Liver (tissue), 3 donors: ENCODE results near the gene DCAF5.

Source experiments
- ATF3 ChIP-seq: IDR thresholded peaks from 2 replicates; pipeline ENCODE4 v1.6.1; 2016; ENCODE audit warnings: antibody characterized with exemption
- CTCF ChIP-seq: fragments of 150-350 bp; IDR thresholded peaks from 2 replicates; pipeline ENCODE4 v1.5.1; 2017; ENCODE audit warnings: improper control_type of control experiment, low read depth, low read length; ENCODE audit not compliant: missing input control
- GABPA ChIP-seq, 2 donors: IDR thresholded peaks in 1 of 2; conservative IDR thresholded peaks in 1 of 2; 2 replicates each; pipeline ENCODE4 v1.6.1; 2016; ENCODE audit warnings: antibody characterized with exemption in 2 of 2, mild to moderate bottlenecking in 1 of 2, moderate library complexity in 1 of 2
- JUND ChIP-seq, 2 donors: IDR thresholded peaks; 2 replicates each; pipeline ENCODE4 v1.6.1; 2016; ENCODE audit warnings: antibody characterized with exemption in 2 of 2
- MAX ChIP-seq: IDR thresholded peaks from 2 replicates; pipeline ENCODE4 v1.6.1; 2016; ENCODE audit warnings: antibody characterized with exemption
- RAD21 ChIP-seq, 2 donors: IDR thresholded peaks; 2 replicates each; pipeline ENCODE4 v1.6.1; 2016; ENCODE audit warnings: antibody characterized with exemption in 2 of 2, mild to moderate bottlenecking in 2 of 2
- RXRA ChIP-seq, 2 donors: IDR thresholded peaks; 2 replicates each; pipeline ENCODE4 v1.6.1; 2017 to 2018; ENCODE audit warnings: antibody characterized with exemption in 2 of 2, mild to moderate bottlenecking in 1 of 2
- SP1 ChIP-seq: IDR thresholded peaks from 2 replicates; pipeline ENCODE4 v1.6.1; 2018; ENCODE audit warnings: antibody characterized with exemption, mild to moderate bottlenecking
- TAF1 ChIP-seq: conservative IDR thresholded peaks from 2 replicates; pipeline ENCODE4 v1.6.1; 2016; ENCODE audit warnings: antibody characterized with exemption, mild to moderate bottlenecking
- YY1 ChIP-seq: IDR thresholded peaks from 2 replicates; pipeline ENCODE4 v1.6.1; 2016; ENCODE audit warnings: antibody characterized with exemption, mild to moderate bottlenecking
- donor health status: healthy.
- donor health status: healthy.

GRCh38 chr14:69101331-69101826 lies 51.5 kb downstream of the DCAF5 start:
- peak; percentile 45 for TF ChIP-seq CTCF
- no peak for TF ChIP-seq TAF1
- TF ChIP-seq ATF3, result no peak
- no peak for TF ChIP-seq GABPA (IDR thresholded peaks at IDR 0.05 in 1 of 2, conservative IDR thresholded peaks at IDR 0.05 in 1 of 2)
- TF ChIP-seq RXRA (IDR thresholded peaks at IDR 0.05), result no peak
- peak in 1 of 2 donors; percentile 42 for TF ChIP-seq JUND (IDR thresholded peaks at IDR 0.05)
- TF ChIP-seq RAD21 (IDR thresholded peaks at IDR 0.05), result peak; percentile 75 to 82
- TF ChIP-seq YY1, result no peak
- no peak for TF ChIP-seq SP1
- TF ChIP-seq MAX, result no peak
